SK-N-SH (cell line): Measurements from ENCODE around the gene RGS6. TPM values are rescaled to one million over a fixed set of nuclear protein-coding genes. Genes with fewer than 3 reads are reported as not detected.

Source experiments
- CTCF ChIA-PET: fragments of 300-600, 350-600 bp; formaldehyde crosslinking; extraction: SDS; loops from one replicate; lab custom pipeline; 2021; lab: Yijun Ruan, JAX
- POLR2A ChIA-PET: fragments of 350-600 bp; sonication (Branson Sonifier 250); formaldehyde crosslinking; extraction: SDS; loops from one replicate; lab custom pipeline; 2020; ENCODE audit warnings: antibody characterized with exemption, inconsistent platforms; lab: Yijun Ruan, JAX
- DNase-seq: peaks from one replicate; pipeline ENCODE4 v3.0.0; 2012
- H2AFZ ChIP-seq: fragments of 200-600 bp; sonication (generic); 2 replicates; pipeline ENCODE4 v1.8.1; 2016; ENCODE audit warnings: antibody characterized with exemption, mild to moderate bottlenecking, low read depth
- H3F3A ChIP-seq: fragments of 200-600 bp; sonication (generic); replicated peaks from 2 replicates; pipeline ENCODE3; 2016; ENCODE audit warnings: antibody characterized with exemption, mild to moderate bottlenecking; ENCODE audit not compliant: insufficient read depth
- H3K27ac ChIP-seq, 2 experiments: fragments of 200-500 bp in 1 of 2; fragments of 200-600 bp in 1 of 2; sonication (Bioruptor generic) in 1 of 2; sonication (generic), shearing (Covaris generic) in 1 of 2; 2 replicates each; pipeline versions ENCODE4 v1.5.1 to v1.6.1; 2014 to 2016; ENCODE audit warnings: low read depth in 2 of 2, inconsistent platforms in 1 of 2, low read length in 1 of 2, mild to moderate bottlenecking in 1 of 2, mixed read lengths in 1 of 2
- H3K27me3 ChIP-seq: fragments of 200-600 bp; sonication (generic), shearing (Covaris generic); 2 replicates; pipeline ENCODE4 v1.6.1; 2016; ENCODE audit warnings: mixed run types; ENCODE audit not compliant: insufficient read depth
- H3K36me3 ChIP-seq, 2 experiments: fragments of 200-500 bp in 1 of 2; fragments of 200-600 bp in 1 of 2; sonication (Bioruptor generic) in 1 of 2; sonication (generic) in 1 of 2; replicated peaks in 1 of 2; 2 replicates each; pipeline versions ENCODE3 to v1.5.1; 2014 to 2016; ENCODE audit warnings: low read length in 1 of 2, mild to moderate bottlenecking in 1 of 2; ENCODE audit not compliant: insufficient read depth in 2 of 2, control insufficient read depth in 1 of 2
- H3K4me1 ChIP-seq, 2 experiments: fragments of 200-500 bp in 1 of 2; fragments of 200-600 bp in 1 of 2; sonication (Bioruptor generic) in 1 of 2; sonication (generic), shearing (Covaris generic) in 1 of 2; 2 replicates each; pipeline versions ENCODE4 v1.5.1 to v1.6.1; 2014 to 2016; ENCODE audit warnings: low read depth in 1 of 2, low read length in 1 of 2, mixed run types in 1 of 2; ENCODE audit not compliant: insufficient read depth in 2 of 2, control insufficient read depth in 1 of 2
- H3K4me2 ChIP-seq: fragments of 200-600 bp; sonication (generic), shearing (Covaris generic); 2 replicates; pipeline ENCODE4 v1.6.1; 2017; ENCODE audit warnings: mixed run types
- H3K4me3 ChIP-seq, 2 experiments: fragments of 200-500 bp in 1 of 2; fragments of 200-600 bp in 1 of 2; sonication (Bioruptor generic) in 1 of 2; sonication (generic), shearing (Covaris generic) in 1 of 2; 2 replicates each; pipeline versions ENCODE4 v1.5.1 to v1.8.1; 2014 to 2016; ENCODE audit warnings: low read depth in 2 of 2, inconsistent platforms in 1 of 2, low read length in 1 of 2, mild to moderate bottlenecking in 1 of 2, mixed read lengths in 1 of 2, moderate library complexity in 1 of 2
- H3K79me2 ChIP-seq: fragments of 200-600 bp; sonication (generic); 2 replicates; pipeline ENCODE4 v1.8.1; 2017; ENCODE audit warnings: mild to moderate bottlenecking; ENCODE audit not compliant: insufficient read depth
- H3K9ac ChIP-seq: fragments of 200-600 bp; sonication (generic); 2 replicates; pipeline ENCODE4 v1.6.1; 2017; ENCODE audit warnings: mixed run types
- H3K9me2 ChIP-seq: fragments of 200-600 bp; sonication (generic); 2 replicates; pipeline ENCODE4 v1.6.1; 2017; ENCODE audit warnings: mixed run types
- H3K9me3 ChIP-seq: fragments of 200-600 bp; sonication (generic); 2 replicates; pipeline ENCODE4 v1.6.1; 2017; ENCODE audit warnings: mixed run types, mild to moderate bottlenecking, moderate library complexity
- H4K20me1 ChIP-seq: fragments of 200-600 bp; sonication (generic); 2 replicates; pipeline ENCODE4 v1.6.1; 2017; ENCODE audit warnings: mild to moderate bottlenecking, mixed run types; ENCODE audit not compliant: insufficient read depth
- CHD2 ChIP-seq: fragments of 150-350 bp; IDR thresholded peaks from 2 replicates; pipeline ENCODE4 v1.6.1; 2018; ENCODE audit warnings: low read length; ENCODE audit not compliant: partially characterized antibody
- EZH2phosphoT487 ChIP-seq: fragments of 200-600 bp; sonication (generic); IDR thresholded peaks from 2 replicates; pipeline ENCODE4 v1.6.1; 2017; ENCODE audit warnings: low read depth, mixed run types, mild to moderate bottlenecking, antibody characterized with exemption, moderate library complexity, borderline replicate concordance
- FOSL2 ChIP-seq: IDR thresholded peaks from 2 replicates; pipeline ENCODE4 v1.4.0; 2012; ENCODE audit warnings: low read depth, mild to moderate bottlenecking, moderate library complexity, borderline replicate concordance
- FOXJ3 ChIP-seq: sonication (generic); formaldehyde crosslinking; IDR thresholded peaks from 2 replicates; pipeline ENCODE4 v1.5.1; 2020; ENCODE audit warnings: mild to moderate bottlenecking, missing genetic modification reagents
- GABPA ChIP-seq: IDR thresholded peaks from 2 replicates; pipeline ENCODE4 v1.4.0; 2012; ENCODE audit warnings: low read depth, mild to moderate bottlenecking
- GATA2 ChIP-seq: sonication (generic); formaldehyde crosslinking; IDR thresholded peaks from 2 replicates; pipeline ENCODE4 v1.5.0; 2020; ENCODE audit warnings: mild to moderate bottlenecking, missing genetic modification reagents
- IRF3 ChIP-seq: fragments of 150-350 bp; IDR thresholded peaks from 2 replicates; pipeline ENCODE4 v1.6.1; 2016; ENCODE audit warnings: mild to moderate bottlenecking, low read depth, low read length
- JUND ChIP-seq: IDR thresholded peaks from 2 replicates; pipeline ENCODE4 v1.4.0; 2012
- MAX ChIP-seq: IDR thresholded peaks from 2 replicates; pipeline ENCODE4 v1.4.0; 2012; ENCODE audit warnings: low read depth
- MEF2A ChIP-seq: IDR thresholded peaks from 2 replicates; pipeline ENCODE4 v1.4.0; 2012; ENCODE audit warnings: low read depth, borderline replicate concordance
- MXI1 ChIP-seq: IDR thresholded peaks from 2 replicates; pipeline ENCODE4 v1.6.1; 2012; ENCODE audit warnings: mild to moderate bottlenecking, low read depth, low read length, improper control_type of control experiment
- NFIC ChIP-seq: IDR thresholded peaks from 2 replicates; pipeline ENCODE4 v1.4.0; 2012; ENCODE audit warnings: borderline replicate concordance
- POLR2AphosphoS5 ChIP-seq: IDR thresholded peaks from 2 replicates; pipeline ENCODE4 v1.6.1; 2012; ENCODE audit warnings: low read depth, low read length
- RAD21 ChIP-seq: IDR thresholded peaks from 2 replicates; pipeline ENCODE4 v1.6.1; 2012; ENCODE audit warnings: mild to moderate bottlenecking, low read length
- RCOR1 ChIP-seq: fragments of 150-350 bp; IDR thresholded peaks from 2 replicates; pipeline ENCODE4 v1.6.1; 2017; ENCODE audit warnings: antibody characterized with exemption, low read length
- REST ChIP-seq: IDR thresholded peaks from 2 replicates; pipeline ENCODE4 v1.6.1; 2012; ENCODE audit warnings: mild to moderate bottlenecking, low read depth, low read length, moderate library complexity
- RFX5 ChIP-seq: IDR thresholded peaks from 2 replicates; pipeline ENCODE4 v1.6.1; 2012; ENCODE audit warnings: mild to moderate bottlenecking, improper control_type of control experiment, low read length
- SIN3A ChIP-seq: IDR thresholded peaks from 2 replicates; pipeline ENCODE4 v1.6.1; 2012; ENCODE audit warnings: low read depth, mild to moderate bottlenecking, low read length, moderate library complexity, borderline replicate concordance
- TCF12 ChIP-seq: IDR thresholded peaks from 2 replicates; pipeline ENCODE4 v1.4.0; 2012
- TEAD4 ChIP-seq: IDR thresholded peaks from 2 replicates; pipeline ENCODE4 v1.4.0; 2012; ENCODE audit warnings: mild to moderate bottlenecking, borderline replicate concordance; ENCODE audit not compliant: insufficient read depth
- USF2 ChIP-seq: fragments of 150-350 bp; IDR thresholded peaks from 2 replicates; pipeline ENCODE4 v1.6.1; 2017; ENCODE audit warnings: antibody characterized with exemption, low read length, low read depth, borderline replicate concordance
- YY1 ChIP-seq: IDR thresholded peaks from 2 replicates; pipeline ENCODE4 v1.4.0; 2012; ENCODE audit warnings: low read depth, mild to moderate bottlenecking
- WGBS: methylation state at CpG from one replicate; pipeline ENCODE4 v1.1.6; 2017; ENCODE audit warnings: low lambda C conversion rate; 5-methylcytosine and 5-hydroxymethylcytosine counted together
- polyA plus RNA-seq, 3 experiments: library from polyadenylated mRNA; depleted of rRNA; stranded (reverse); fragments of >200 nt; gene quantifications; 2 replicates each; pipeline ENCODE4 v1.2.3, GENCODE V29; 2012

Gene RGS6
- polyA plus RNA-seq, 1 of the 3 experiments (the other 2 are of a cell fraction) = not detected

GRCh38 chr14:72540836-72541235, 608.6 kb downstream of the RGS6 start:
- H3K4me3 ChIP-seq = no peak overlapping the region
- CTCF ChIA-PET = interaction anchor here (0.8 to 5.4 kb wide), 4 partner anchors 24 to 408 kb away, joined by 3 to 36 read pairs (median 11); no protein-coding TSS in a partner anchor
- TF ChIP-seq RFX5 (no peak), FOSL2 (no peak), TEAD4 (no peak), MXI1 (no peak), NFIC (no peak), MEF2A (no peak), GATA2 (CRISPR knock-in tag) (no peak), RCOR1 (no peak), YY1 (no peak)
- TF ChIP-seq, all 33 proteins: peak for 0
- no peak overlapping the region for H3K4me2 ChIP-seq
- H4K20me1 ChIP-seq = no peaks in the 10 kb centered on the region
- no peak for DNase-seq
- no peaks in the 10 kb centered on the region for H3K79me2 ChIP-seq
- H3K9ac ChIP-seq = no peak overlapping the region
- POLR2A ChIA-PET = no interaction called here
- peaks cover 0 to 6% of the 10 kb centered on the region in 2 experiments; a peak in 1 of 4 replicates for H3K4me1 ChIP-seq
- no peaks in the 10 kb centered on the region for H3K9me3 ChIP-seq
- no peak overlapping the region for H3K27ac ChIP-seq
- H3F3A ChIP-seq = no peaks in the 10 kb centered on the region
- no peaks in the 10 kb centered on the region for H3K36me3 ChIP-seq
- H2AFZ ChIP-seq = no peak overlapping the region
- 60% methylated on average over 6 of the region's 6 CpGs for WGBS
- H3K27me3 ChIP-seq = no peaks in the 10 kb centered on the region; the same call in 1 of the 2 replicates
- no peaks in the 10 kb centered on the region for H3K9me2 ChIP-seq

GRCh38 chr14:72541546-72541945, 609.3 kb downstream of the RGS6 start:
- no peaks in the 10 kb centered on the region for H4K20me1 ChIP-seq
- no peak overlapping the region for H3K9ac ChIP-seq
- H3K27ac ChIP-seq = no peak overlapping the region
- H3K4me2 ChIP-seq = no peak overlapping the region
- H3K4me3 ChIP-seq = no peak overlapping the region
- ChIA-PET POLR2A (no interaction called here), CTCF (interaction anchor here (0.8 to 5.4 kb wide), 4 partner anchors 25 to 408 kb away, joined by 3 to 36 read pairs (median 11); no protein-coding TSS in a partner anchor)
- no peaks in the 10 kb centered on the region for H3K36me3 ChIP-seq
- no peaks in the 10 kb centered on the region for H3K9me3 ChIP-seq
- no peaks in the 10 kb centered on the region for H3K9me2 ChIP-seq
- no peaks in the 10 kb centered on the region for H3F3A ChIP-seq
- 76% methylated on average over 8 of the region's 8 CpGs for WGBS
- peaks cover 0 to 6% of the 10 kb centered on the region in 2 experiments; a peak in 1 of 4 replicates for H3K4me1 ChIP-seq
- H3K79me2 ChIP-seq = no peaks in the 10 kb centered on the region
- no peak overlapping the region for H2AFZ ChIP-seq
- H3K27me3 ChIP-seq = no peaks in the 10 kb centered on the region; the same call in 1 of the 2 replicates
- DNase-seq = no peak
- TF ChIP-seq MXI1 = no peak
- no peak for TF ChIP-seq TCF12
- TF ChIP-seq MAX = no peak
- TF ChIP-seq CHD2 = no peak
- no peak for TF ChIP-seq REST
- TF ChIP-seq POLR2AphosphoS5 = no peak
- no peak for TF ChIP-seq FOXJ3 (CRISPR knock-in tag)
- TF ChIP-seq GABPA = no peak
- no peak for TF ChIP-seq JUND
- no peak for TF ChIP-seq MEF2A
- TF ChIP-seq USF2 = no peak
- no peak for TF ChIP-seq SIN3A
- no peak for TF ChIP-seq RAD21
- no peak for TF ChIP-seq EZH2phosphoT487
- no peak for TF ChIP-seq IRF3
